ENCODE measurements around the gene RPS19BP1.

RPS19BP1 gene

GRCh38 chr22:39543095-39543494, 10.5 kb upstream of the RPS19BP1 start:
- Histone ChIP-seq H3K9me3 (ENCODE audit: control insufficient read depth, insufficient read depth, low read length) (no peaks in the 10 kb centered on the region), H3K27ac (ENCODE audit: low read length) (no peak overlapping the region), H3K4me1 (ENCODE audit: control insufficient read depth, insufficient read depth, low read length) (no peaks in the 10 kb centered on the region), H3K4me3 (ENCODE audit: low read length) (no peak overlapping the region), H3K27me3 (ENCODE audit: control insufficient read depth, insufficient read depth, low read length) (peaks cover 2% of the 10 kb centered on the region; the same call in 1 of the 2 replicates), H3K36me3 (ENCODE audit: control insufficient read depth, insufficient read depth, low read length) (no peaks in the 10 kb centered on the region)
- DNase-seq (ENCODE audit: low read depth, low spot score): no peak
- WGBS (ENCODE audit: insufficient coverage, insufficient read length): no CpG with 5 or more reads among the region's 11 CpGs

- no peaks in the 10 kb centered on the region for H3K27me3 ChIP-seq (ENCODE audit: control insufficient read depth, insufficient read depth, low read length)
- H3K4me3 ChIP-seq (ENCODE audit: low read length): no peak overlapping the region
- DNase-seq (ENCODE audit: low read depth, low spot score): no peak
- peaks cover 9% of the 10 kb centered on the region for H3K4me1 ChIP-seq (ENCODE audit: control insufficient read depth, insufficient read depth, low read length)
- H3K9me3 ChIP-seq (ENCODE audit: control insufficient read depth, insufficient read depth, low read length): no peaks in the 10 kb centered on the region
- no peak overlapping the region for H3K27ac ChIP-seq (ENCODE audit: low read length)
- H3K36me3 ChIP-seq (ENCODE audit: control insufficient read depth, insufficient read depth, low read length): no peaks in the 10 kb centered on the region
- no CpG with 5 or more reads among the region's 2 CpGs for whole genome bisulfite sequencing (ENCODE audit: insufficient coverage, insufficient read length)
Measured at GRCh38 chr22:39537975-39538374, 5.4 kb upstream of the RPS19BP1 start.

GRCh38 chr22:39536711-39537110, 4.2 kb upstream of the RPS19BP1 start:
- Histone ChIP-seq H3K36me3 (ENCODE audit: control insufficient read depth, insufficient read depth, low read length) (no peaks in the 10 kb centered on the region), H3K27ac (ENCODE audit: low read length) (no peak overlapping the region), H3K4me1 (ENCODE audit: control insufficient read depth, insufficient read depth, low read length) (peaks cover 9% of the 10 kb centered on the region), H3K27me3 (ENCODE audit: control insufficient read depth, insufficient read depth, low read length) (no peaks in the 10 kb centered on the region), H3K4me3 (ENCODE audit: low read length) (no peak overlapping the region), H3K9me3 (ENCODE audit: control insufficient read depth, insufficient read depth, low read length) (no peaks in the 10 kb centered on the region)
- no peak for DNase-seq (ENCODE audit: low read depth, low spot score)
- WGBS (ENCODE audit: insufficient coverage, insufficient read length): no CpG with 5 or more reads among the region's 8 CpGs

- Histone ChIP-seq H3K4me1 (ENCODE audit: control insufficient read depth, insufficient read depth, low read length) (peaks cover 9% of the 10 kb centered on the region), H3K27ac (ENCODE audit: low read length) (no peak overlapping the region), H3K36me3 (ENCODE audit: control insufficient read depth, insufficient read depth, low read length) (no peaks in the 10 kb centered on the region), H3K9me3 (ENCODE audit: control insufficient read depth, insufficient read depth, low read length) (no peaks in the 10 kb centered on the region), H3K27me3 (ENCODE audit: control insufficient read depth, insufficient read depth, low read length) (no peaks in the 10 kb centered on the region), H3K4me3 (ENCODE audit: low read length) (no peak overlapping the region)
- DNase-seq (ENCODE audit: low read depth, low spot score): no peak
- WGBS (ENCODE audit: insufficient coverage, insufficient read length): no CpG with 5 or more reads among the region's 15 CpGs
Measured at GRCh38 chr22:39535831-39536449, 3.4 kb upstream of the RPS19BP1 start.

- H3K27ac ChIP-seq (ENCODE audit: low read length): no peak overlapping the region
- H3K4me1 ChIP-seq (ENCODE audit: control insufficient read depth, insufficient read depth, low read length): peaks cover 9% of the 10 kb centered on the region
- no peaks in the 10 kb centered on the region for H3K36me3 ChIP-seq (ENCODE audit: control insufficient read depth, insufficient read depth, low read length)
- H3K4me3 ChIP-seq (ENCODE audit: low read length): no peak overlapping the region
- WGBS (ENCODE audit: insufficient coverage, insufficient read length): no CpG with 5 or more reads among the region's 13 CpGs
- DNase-seq (ENCODE audit: low read depth, low spot score): no peak
- H3K9me3 ChIP-seq (ENCODE audit: control insufficient read depth, insufficient read depth, low read length): no peaks in the 10 kb centered on the region
- no peaks in the 10 kb centered on the region for H3K27me3 ChIP-seq (ENCODE audit: control insufficient read depth, insufficient read depth, low read length)
Measured at GRCh38 chr22:39535357-39535725, 2.8 kb upstream of the RPS19BP1 start.

GRCh38 chr22:39534591-39535356, 2.2 kb upstream of the RPS19BP1 start:
- H3K36me3 ChIP-seq (ENCODE audit: control insufficient read depth, insufficient read depth, low read length): 0 out of 2 replicates have a peak, but pooled peaks cover under 1% of the 10 kb centered on the region
- peaks cover 9% of the 10 kb centered on the region for H3K4me1 ChIP-seq (ENCODE audit: control insufficient read depth, insufficient read depth, low read length)
- H3K27me3 ChIP-seq (ENCODE audit: control insufficient read depth, insufficient read depth, low read length): no peaks in the 10 kb centered on the region
- H3K4me3 ChIP-seq (ENCODE audit: low read length): no peak overlapping the region
- no peak for DNase-seq (ENCODE audit: low read depth, low spot score)
- no peaks in the 10 kb centered on the region for H3K9me3 ChIP-seq (ENCODE audit: control insufficient read depth, insufficient read depth, low read length)
- H3K27ac ChIP-seq (ENCODE audit: low read length): no peak overlapping the region
- no CpG with 5 or more reads among the region's 41 CpGs for WGBS (ENCODE audit: insufficient coverage, insufficient read length)

- Histone ChIP-seq H3K27me3 (ENCODE audit: control insufficient read depth, insufficient read depth, low read length) (no peaks in the 10 kb centered on the region), H3K9me3 (ENCODE audit: control insufficient read depth, insufficient read depth, low read length) (no peaks in the 10 kb centered on the region), H3K27ac (ENCODE audit: low read length) (no peak overlapping the region), H3K4me3 (ENCODE audit: low read length) (no peak overlapping the region), H3K36me3 (ENCODE audit: control insufficient read depth, insufficient read depth, low read length) (0 out of 2 replicates have a peak, but pooled peaks cover 2% of the 10 kb centered on the region), H3K4me1 (ENCODE audit: control insufficient read depth, insufficient read depth, low read length) (peaks cover 9% of the 10 kb centered on the region)
- WGBS (ENCODE audit: insufficient coverage, insufficient read length): no CpG with 5 or more reads among the region's 12 CpGs
- no peak for DNase-seq (ENCODE audit: low read depth, low spot score)
Measured at GRCh38 chr22:39534092-39534506, 1.6 kb upstream of the RPS19BP1 start.

- H3K9me3 ChIP-seq (ENCODE audit: control insufficient read depth, insufficient read depth, low read length): no peaks in the 10 kb centered on the region
- no peak overlapping the region for H3K4me3 ChIP-seq (ENCODE audit: low read length)
- peaks cover 10% of the 10 kb centered on the region for H3K4me1 ChIP-seq (ENCODE audit: control insufficient read depth, insufficient read depth, low read length)
- H3K36me3 ChIP-seq (ENCODE audit: control insufficient read depth, insufficient read depth, low read length): peaks cover 9% of the 10 kb centered on the region
- no peak overlapping the region for H3K27ac ChIP-seq (ENCODE audit: low read length)
- no peak for DNase-seq (ENCODE audit: low read depth, low spot score)
- WGBS (ENCODE audit: insufficient coverage, insufficient read length): no CpG with 5 or more reads among the region's 9 CpGs
- H3K27me3 ChIP-seq (ENCODE audit: control insufficient read depth, insufficient read depth, low read length): no peaks in the 10 kb centered on the region
Measured at GRCh38 chr22:39530692-39531331, 1.7 kb downstream of the RPS19BP1 start.

- DNase-seq (ENCODE audit: low read depth, low spot score): no peak
- no CpG with 5 or more reads among the region's 6 CpGs for WGBS (ENCODE audit: insufficient coverage, insufficient read length)
- H3K27ac ChIP-seq (ENCODE audit: low read length): no peak overlapping the region
- H3K4me3 ChIP-seq (ENCODE audit: low read length): no peak overlapping the region
- peaks cover 9% of the 10 kb centered on the region for H3K36me3 ChIP-seq (ENCODE audit: control insufficient read depth, insufficient read depth, low read length)
- H3K27me3 ChIP-seq (ENCODE audit: control insufficient read depth, insufficient read depth, low read length): no peaks in the 10 kb centered on the region
- H3K9me3 ChIP-seq (ENCODE audit: control insufficient read depth, insufficient read depth, low read length): no peaks in the 10 kb centered on the region
- H3K4me1 ChIP-seq (ENCODE audit: control insufficient read depth, insufficient read depth, low read length): peaks cover 5% of the 10 kb centered on the region
Measured at GRCh38 chr22:39530116-39530515, 2.4 kb downstream of the RPS19BP1 start.

GRCh38 chr22:39529487-39529851, 3.1 kb downstream of the RPS19BP1 start:
- Histone ChIP-seq H3K27ac (ENCODE audit: low read length) (no peak overlapping the region), H3K4me1 (ENCODE audit: control insufficient read depth, insufficient read depth, low read length) (peaks cover 3% of the 10 kb centered on the region; the same call in 1 of the 2 replicates)

More at GRCh38 chr22:39529487-39529851, 3.1 kb downstream of the RPS19BP1 start:
- Histone ChIP-seq H3K27me3 (ENCODE audit: control insufficient read depth, insufficient read depth, low read length) (no peaks in the 10 kb centered on the region), H3K4me3 (ENCODE audit: low read length) (no peak overlapping the region), H3K9me3 (ENCODE audit: control insufficient read depth, insufficient read depth, low read length) (no peaks in the 10 kb centered on the region), H3K36me3 (ENCODE audit: control insufficient read depth, insufficient read depth, low read length) (peaks cover 10% of the 10 kb centered on the region)
- DNase-seq (ENCODE audit: low read depth, low spot score): no peak
- WGBS (ENCODE audit: insufficient coverage, insufficient read length): no CpG with 5 or more reads among the region's 17 CpGs
